Measurements from ENCODE around the gene PCDH9.

- TF ChIP-seq CTCF (IDR thresholded peaks at IDR 0.05) (no peak), EP300 (IDR thresholded peaks at IDR 0.05) (no peak)
These were observed 671.0 kb downstream of the PCDH9 start for GRCh38 chr13:66559093-66559492.

Data from suprapubic skin (tissue), 3 donors.